GM10847 (cell line): ENCODE results near the gene KLHL21.

Experiments
- POLR2A ChIP-seq: IDR thresholded peaks from 2 replicates; pipeline ENCODE4 v1.6.1; 2011; ENCODE audit not compliant: insufficient read length; ENCODE audit errors: extremely low read depth

The KLHL21 gene

GRCh38 chr1:6592865-6593593 lies 9.6 kb downstream of the KLHL21 start:
- TF ChIP-seq POLR2A: no peak

GRCh38 chr1:6592441-6592840 lies 10.2 kb downstream of the KLHL21 start:
- no peak for TF ChIP-seq POLR2A

GRCh38 chr1:6591644-6592043 lies 11.0 kb downstream of the KLHL21 start:
- TF ChIP-seq POLR2A: no peak

- TF ChIP-seq POLR2A: no peak
Observed at GRCh38 chr1:6591222-6591621, 11.4 kb downstream of the KLHL21 start.

- no peak for TF ChIP-seq POLR2A
Observed at GRCh38 chr1:6590046-6590445, 12.6 kb downstream of the KLHL21 start.

- TF ChIP-seq POLR2A: no peak
Observed at GRCh38 chr1:6588893-6589520, 13.7 kb downstream of the KLHL21 start.

- TF ChIP-seq POLR2A: no peak
Observed at GRCh38 chr1:6588128-6588892, 14.4 kb downstream of the KLHL21 start.

- no peak for TF ChIP-seq POLR2A
Observed at GRCh38 chr1:6587261-6588005, 15.2 kb downstream of the KLHL21 start.

GRCh38 chr1:6586404-6586816 lies 16.3 kb downstream of the KLHL21 start:
- no peak for TF ChIP-seq POLR2A

GRCh38 chr1:6585841-6586240 lies 16.8 kb downstream of the KLHL21 start:
- TF ChIP-seq POLR2A: no peak

GRCh38 chr1:6585081-6585722 lies 17.5 kb downstream of the KLHL21 start:
- TF ChIP-seq POLR2A: no peak

- no peak for TF ChIP-seq POLR2A
Observed at GRCh38 chr1:6584126-6585080, 18.3 kb downstream of the KLHL21 start.

- no peak for TF ChIP-seq POLR2A
Observed at GRCh38 chr1:6582370-6582769, 20.3 kb downstream of the KLHL21 start.
